CD14-positive monocyte (primary cell): ENCODE data around the gene SYNE3. TPM values are rescaled to one million over a fixed set of nuclear protein-coding genes. Genes with fewer than 3 reads are reported as not detected.

ENCODE experiments used
- DNase-seq, 3 donors: peaks; one replicate each; pipeline ENCODE4 v3.0.0-alpha.2; 2011 to 2022
- H2AFZ ChIP-seq: 2 replicates; pipeline ENCODE4 v1.6.0; 2012; ENCODE audit warnings: mild to moderate bottlenecking, low read depth, low read length, inconsistent platforms; ENCODE audit not compliant: insufficient read depth, poor library complexity, severe bottlenecking
- H3K27ac ChIP-seq, 2 donors: 1 replicate in 1 of 2; 2 replicates in 1 of 2; pipeline ENCODE4 v1.5.1; 2012 to 2013; ENCODE audit warnings: low read length in 2 of 2, control low read depth in 1 of 2, inconsistent platforms in 1 of 2, low read depth in 1 of 2, mild to moderate bottlenecking in 1 of 2
- H3K27me3 ChIP-seq, 2 donors: one replicate each; pipeline versions ENCODE4 v1.6.0 to v1.6.1; 2011 to 2013; ENCODE audit warnings: low read length in 2 of 2; ENCODE audit not compliant: control insufficient read depth in 2 of 2, insufficient read depth in 2 of 2
- H3K36me3 ChIP-seq, 2 donors: replicated peaks in 1 of 2; 1 replicate in 1 of 2; 2 replicates in 1 of 2; pipeline versions ENCODE4 v1.5.1 to v1.6.1; 2012 to 2013; ENCODE audit warnings: low read length in 2 of 2, control low read depth in 1 of 2, inconsistent platforms in 1 of 2, mild to moderate bottlenecking in 1 of 2; ENCODE audit not compliant: insufficient read depth in 2 of 2, control insufficient read depth in 1 of 2
- H3K4me1 ChIP-seq, 2 donors: 1 replicate in 1 of 2; 2 replicates in 1 of 2; pipeline versions ENCODE4 v1.5.1 to v1.6.1; 2012 to 2013; ENCODE audit warnings: low read length in 2 of 2, control low read depth in 1 of 2, inconsistent platforms in 1 of 2, mild to moderate bottlenecking in 1 of 2, moderate library complexity in 1 of 2; ENCODE audit not compliant: insufficient read depth in 2 of 2, control insufficient read depth in 1 of 2
- H3K4me2 ChIP-seq: replicated peaks from 2 replicates; pipeline ENCODE3; 2012; ENCODE audit warnings: low read length, moderate library complexity, mild to moderate bottlenecking; ENCODE audit not compliant: poor library complexity, severe bottlenecking; ENCODE audit errors: extremely low read depth
- H3K4me3 ChIP-seq, 3 experiments: fragments of 200-600 bp in 1 of 3; sonication (generic) in 1 of 3; replicated peaks in 1 of 3; 1 replicate in 2 of 3; 2 replicates in 1 of 3; pipeline ENCODE4 v1.5.1; 2011 to 2013; ENCODE audit warnings: low read length in 3 of 3, mild to moderate bottlenecking in 3 of 3, control low read depth in 2 of 3, low read depth in 2 of 3, inconsistent platforms in 1 of 3, moderate library complexity in 1 of 3
- H3K79me2 ChIP-seq: 2 replicates; pipeline ENCODE4 v1.6.0; 2012; ENCODE audit warnings: mild to moderate bottlenecking, control low read depth, inconsistent platforms, low read length, moderate library complexity; ENCODE audit not compliant: insufficient read depth
- H3K9ac ChIP-seq: 2 replicates; pipeline ENCODE4 v1.6.0; 2017; ENCODE audit warnings: low read length, mild to moderate bottlenecking; ENCODE audit not compliant: insufficient read depth, poor library complexity, severe bottlenecking
- H3K9me3 ChIP-seq, 2 donors: replicated peaks in 1 of 2; 1 replicate in 1 of 2; 2 replicates in 1 of 2; pipeline versions ENCODE4 v1.5.1 to v1.6.1; 2012 to 2013; ENCODE audit warnings: low read length in 2 of 2, control low read depth in 1 of 2; ENCODE audit not compliant: control insufficient read depth in 1 of 2, insufficient read depth in 1 of 2
- H4K20me1 ChIP-seq: 2 replicates; pipeline ENCODE4 v1.6.0; 2012; ENCODE audit warnings: mild to moderate bottlenecking, low read length, control low read depth, moderate library complexity; ENCODE audit not compliant: insufficient read depth
- H3K27ac Mint-ChIP-seq, 7 donors: one replicate each; pipeline ENCODE4 v1.8.0; 2020; ENCODE audit warnings: mild to moderate bottlenecking in 7 of 7, mixed read lengths in 7 of 7, moderate library complexity in 6 of 7, inconsistent platforms in 2 of 7
- H3K27me3 Mint-ChIP-seq, 3 donors: one replicate each; pipeline ENCODE4 v1.8.0; 2021 to 2022; ENCODE audit warnings: low read depth in 3 of 3, mild to moderate bottlenecking in 3 of 3, mixed read lengths in 3 of 3, moderate library complexity in 3 of 3, inconsistent platforms in 1 of 3
- H3K36me3 Mint-ChIP-seq, 2 donors: one replicate each; pipeline ENCODE4 v1.8.0; 2020; ENCODE audit warnings: mixed read lengths in 2 of 2, inconsistent platforms in 1 of 2, mild to moderate bottlenecking in 1 of 2
- H3K4me1 Mint-ChIP-seq: one replicate; pipeline ENCODE4 v1.8.0; 2020; ENCODE audit warnings: mild to moderate bottlenecking, mixed read lengths
- H3K4me3 Mint-ChIP-seq, 2 donors: one replicate each; pipeline ENCODE4 v1.8.0; 2020; ENCODE audit warnings: mild to moderate bottlenecking in 2 of 2, mixed read lengths in 2 of 2, moderate library complexity in 1 of 2
- H3K9me3 Mint-ChIP-seq, 7 donors: one replicate each; pipeline ENCODE4 v1.8.0; 2020 to 2022; ENCODE audit warnings: mixed read lengths in 7 of 7, mild to moderate bottlenecking in 6 of 7, moderate library complexity in 6 of 7, inconsistent platforms in 2 of 7
- WGBS: methylation state at CpG from one replicate; pipeline ENCODE4 v1.1.5; 2013; ENCODE audit warnings: missing lambda C conversion rate; ENCODE audit not compliant: insufficient coverage; 5-methylcytosine and 5-hydroxymethylcytosine counted together
- intact Hi-C, 2 donors: fragments of 100-400 bp; cut with micrococcal nuclease; formaldehyde crosslinking; loops; one replicate each; pipeline versions ENCODE4 v1.15.0 to v1.15.1; 2023
- polyA plus RNA-seq, 3 donors: library from polyadenylated mRNA; depleted of rRNA in 1 of 3; unstranded in 2 of 3; stranded (reverse) in 1 of 3; fragments of 300-500 nt in 2 of 3; fragments of >200 nt in 1 of 3; fragmentation: Illumina TruSeq in 2 of 3; gene quantifications; 1 replicate in 2 of 3; 2 replicates in 1 of 3; pipeline ENCODE4 v1.2.3, GENCODE V29; 2012 to 2021
- TF ChIP-seq, protein P1 (sequence below): fragments of 200-600 bp; IDR thresholded peaks from one replicate; pipeline ENCODE4 v1.8.0; 2022; ENCODE audit warnings: antibody characterized with exemption, mild to moderate bottlenecking

The SYNE3 gene
- polyA plus RNA-seq, 3 donors, result 2.6 to 26.1 (median 3.5) TPM

DNA sequence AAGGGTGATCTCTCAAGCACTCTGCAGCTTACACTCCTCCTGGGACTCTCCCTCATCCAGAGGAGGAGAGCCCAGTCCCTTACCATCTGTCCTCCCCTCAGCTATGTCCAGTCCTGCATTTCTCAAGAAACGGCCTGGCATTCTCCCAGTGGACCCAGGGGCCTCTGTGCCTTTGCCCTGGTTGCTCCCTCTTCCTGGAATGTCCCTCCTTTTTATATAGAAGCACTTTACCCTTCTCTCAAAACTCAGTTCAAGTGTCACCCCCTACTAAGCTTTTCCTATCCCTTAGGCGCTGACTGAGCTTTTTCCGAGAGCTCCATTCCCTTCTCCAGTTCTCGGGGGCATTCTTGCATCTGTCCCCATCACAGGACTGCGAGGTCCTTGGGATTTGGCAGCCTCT is 9.5 kb upstream of the SYNE3 start:
- H3K4me1 ChIP-seq, result peaks cover 53 to 66% of the 10 kb centered on the region in 2 donors
- peaks cover 0 to 8% of the 10 kb centered on the region in 2 donors for H3K36me3 ChIP-seq
- Mint-ChIP-seq H3K9me3 (no peaks in the 10 kb centered on the region), H3K4me1 (peaks cover 61% of the 10 kb centered on the region), H3K27me3 (peaks cover 0 to 3% (median 0%) of the 10 kb centered on the region in 3 donors), H3K4me3 (no peak overlapping the region), H3K36me3 (peaks cover 1 to 23% of the 10 kb centered on the region in 2 donors), H3K27ac (peak overlapping the region in 2 of 7 donors; percentile 45 to 76)
- H3K27me3 ChIP-seq, result no peaks in the 10 kb centered on the region
- no peak overlapping the region for H3K4me2 ChIP-seq
- H3K79me2 ChIP-seq, result peaks cover 53% of the 10 kb centered on the region
- H4K20me1 ChIP-seq, result peaks cover 4% of the 10 kb centered on the region
- DNase-seq, result no peak
- no peak overlapping the region for H2AFZ ChIP-seq
- no peak overlapping the region for H3K4me3 ChIP-seq
- no peaks in the 10 kb centered on the region for H3K9me3 ChIP-seq
- H3K27ac ChIP-seq, result peak overlapping the region in 1 of 2 donors; percentile 40
- H3K9ac ChIP-seq, result no peak overlapping the region
- TF ChIP-seq, protein P1, sequence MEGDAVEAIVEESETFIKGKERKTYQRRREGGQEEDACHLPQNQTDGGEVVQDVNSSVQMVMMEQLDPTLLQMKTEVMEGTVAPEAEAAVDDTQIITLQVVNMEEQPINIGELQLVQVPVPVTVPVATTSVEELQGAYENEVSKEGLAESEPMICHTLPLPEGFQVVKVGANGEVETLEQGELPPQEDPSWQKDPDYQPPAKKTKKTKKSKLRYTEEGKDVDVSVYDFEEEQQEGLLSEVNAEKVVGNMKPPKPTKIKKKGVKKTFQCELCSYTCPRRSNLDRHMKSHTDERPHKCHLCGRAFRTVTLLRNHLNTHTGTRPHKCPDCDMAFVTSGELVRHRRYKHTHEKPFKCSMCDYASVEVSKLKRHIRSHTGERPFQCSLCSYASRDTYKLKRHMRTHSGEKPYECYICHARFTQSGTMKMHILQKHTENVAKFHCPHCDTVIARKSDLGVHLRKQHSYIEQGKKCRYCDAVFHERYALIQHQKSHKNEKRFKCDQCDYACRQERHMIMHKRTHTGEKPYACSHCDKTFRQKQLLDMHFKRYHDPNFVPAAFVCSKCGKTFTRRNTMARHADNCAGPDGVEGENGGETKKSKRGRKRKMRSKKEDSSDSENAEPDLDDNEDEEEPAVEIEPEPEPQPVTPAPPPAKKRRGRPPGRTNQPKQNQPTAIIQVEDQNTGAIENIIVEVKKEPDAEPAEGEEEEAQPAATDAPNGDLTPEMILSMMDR, result no peak
- 91% methylated on average over 3 of the region's 5 CpGs for WGBS
- intact Hi-C loops, result loop anchor here in 1 of 2 donors (5.0 kb wide), 1 partner anchor 84 kb away; no protein-coding TSS in a partner anchor

DNA sequence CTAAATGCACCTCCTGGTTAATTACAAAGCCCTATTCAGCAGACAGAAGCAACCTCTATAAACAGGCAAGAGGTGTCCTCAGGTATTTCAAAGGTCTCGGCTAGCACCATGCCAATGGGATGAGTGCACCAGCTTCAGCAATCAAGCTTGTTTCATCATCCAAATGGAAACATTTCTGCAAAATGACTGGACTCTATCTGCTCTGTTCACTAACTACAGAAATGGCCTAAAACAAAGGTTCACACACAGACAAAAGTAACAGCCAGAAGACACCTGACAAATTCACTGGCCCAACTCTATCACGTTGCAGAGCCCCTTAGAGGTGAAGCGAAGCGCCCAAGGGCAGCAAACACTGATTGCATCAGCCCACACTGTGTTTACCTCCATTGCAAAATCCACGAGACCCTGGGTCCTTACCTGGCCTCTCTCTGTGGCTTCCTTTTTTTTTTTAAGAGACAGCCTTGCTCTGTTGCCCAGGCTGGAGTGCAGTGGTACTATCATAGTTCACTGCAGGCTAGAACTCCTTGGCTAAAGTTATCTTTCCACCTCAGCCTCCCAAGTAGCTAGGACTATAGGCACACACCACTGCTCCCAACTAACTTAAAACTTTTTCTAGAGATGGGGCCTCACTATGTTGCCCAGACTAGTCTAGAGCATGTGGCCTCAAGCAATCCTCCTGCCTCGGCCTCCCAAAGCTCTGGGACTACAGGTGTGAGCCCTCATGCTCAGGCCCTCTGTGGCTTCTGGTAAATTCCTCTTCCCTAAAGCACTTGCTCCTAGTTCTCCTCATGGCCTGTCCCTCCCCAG is 8.5 kb upstream of the SYNE3 start:
- Histone ChIP-seq H3K36me3 (peaks cover 0 to 8% of the 10 kb centered on the region in 2 donors), H2AFZ (no peak overlapping the region), H3K4me2 (peak overlapping the region; percentile 5), H3K27ac (peak overlapping the region in 1 of 2 donors; percentile 85), H3K4me1 (peaks cover 64 to 77% of the 10 kb centered on the region in 2 donors), H3K4me3 (peak overlapping the region in 1 of 3 experiments; percentile 68), H3K9ac (no peak overlapping the region), H3K27me3 (no peaks in the 10 kb centered on the region), H4K20me1 (peaks cover 4% of the 10 kb centered on the region), H3K79me2 (peaks cover 44% of the 10 kb centered on the region), H3K9me3 (no peaks in the 10 kb centered on the region)
- TF ChIP-seq, protein P1, result no peak
- intact Hi-C loops, result loop anchor here in 1 of 2 donors (5.0 kb wide), 1 partner anchor 83 kb away; no protein-coding TSS in a partner anchor
- Mint-ChIP-seq H3K9me3 (no peaks in the 10 kb centered on the region), H3K36me3 (peaks cover 0 to 13% of the 10 kb centered on the region in 2 donors), H3K4me3 (no peak overlapping the region), H3K27me3 (peaks cover 0 to 3% (median 0%) of the 10 kb centered on the region in 3 donors), H3K4me1 (peaks cover 67% of the 10 kb centered on the region), H3K27ac (peak overlapping the region; percentile 14 to 88 (median 75))
- WGBS, result 58% methylated on average over 6 of the region's 6 CpGs
- no peak for DNase-seq
